Activated CD8-positive, alpha-beta memory T cell treated with anti-CD3 and anti-CD28 coated beads for 24 hours (primary cell): ENCODE data around the gene GRIK3.
"Not testable (repeated sequence)": the region's sequence is repeated elsewhere in the genome, so short reads cannot be mapped to it uniquely, and the experiment has no call there.

Experiments
- DNase-seq: peaks from one replicate; pipeline ENCODE4 v3.0.0-alpha.2; 2020

GRIK3 gene

GRCh38 chr1:36900128-36900527 lies 134.2 kb downstream of the GRIK3 start:
- DNase-seq, result no peak

- DNase-seq, result not testable (repeated sequence)
Measured at GRCh38 chr1:36897813-36898212, 136.5 kb downstream of the GRIK3 start.

GRCh38 chr1:36894824-36895223 lies 139.5 kb downstream of the GRIK3 start:
- peak; percentile 1 for DNase-seq

GRCh38 chr1:36890776-36891175 lies 143.5 kb downstream of the GRIK3 start:
- peak; percentile 28 for DNase-seq

GRCh38 chr1:36889478-36890226 lies 144.7 kb downstream of the GRIK3 start:
- DNase-seq, result peak; percentile 33

GRCh38 chr1:36888811-36889477 lies 145.4 kb downstream of the GRIK3 start:
- peak; percentile 30 for DNase-seq

GRCh38 chr1:36885540-36886357 lies 148.6 kb downstream of the GRIK3 start:
- no peak for DNase-seq

- DNase-seq, result no peak
Measured at GRCh38 chr1:36884801-36885200, 149.5 kb downstream of the GRIK3 start.

- DNase-seq, result no peak
Measured at GRCh38 chr1:36884029-36884701, 150.2 kb downstream of the GRIK3 start.

GRCh38 chr1:36883315-36883949 lies 150.9 kb downstream of the GRIK3 start:
- DNase-seq, result no peak

- DNase-seq, result no peak
Measured at GRCh38 chr1:36882536-36883285, 151.6 kb downstream of the GRIK3 start.

GRCh38 chr1:36881541-36881940 lies 152.8 kb downstream of the GRIK3 start:
- peak; percentile 1 for DNase-seq

GRCh38 chr1:36881068-36881405 lies 153.3 kb downstream of the GRIK3 start:
- peak; percentile 17 for DNase-seq

- peak; percentile 49 for DNase-seq
Measured at GRCh38 chr1:36880155-36881067, 153.9 kb downstream of the GRIK3 start.

GRCh38 chr1:36879613-36880012 lies 154.7 kb downstream of the GRIK3 start:
- DNase-seq, result peak; percentile 38

- no peak for DNase-seq
Measured at GRCh38 chr1:36876990-36877389, 157.3 kb downstream of the GRIK3 start.

GRCh38 chr1:36874271-36875060 lies 159.8 kb downstream of the GRIK3 start:
- DNase-seq, result peak; percentile 24

- no peak for DNase-seq
Measured at GRCh38 chr1:36872858-36873257, 161.5 kb downstream of the GRIK3 start.

GRCh38 chr1:36872126-36872754 lies 162.1 kb downstream of the GRIK3 start:
- DNase-seq, result no peak
